CD4-positive, alpha-beta T cell (primary cell): ENCODE measurements around the gene IRF7. TPM values are rescaled to one million over a fixed set of nuclear protein-coding genes. Genes with fewer than 3 reads are reported as not detected.

ENCODE experiments used
- ATAC-seq: fragments of 200-7000 bp; cut with Tn5 transposase; one replicate; pipeline ENCODE4 v1.10.0; 2022; ENCODE audit warnings: mild to moderate bottlenecking; ENCODE audit not compliant: poor library complexity
- CTCF ChIA-PET: fragments of 350-600 bp; sonication (Branson Sonifier 250); formaldehyde crosslinking; loops from one replicate; lab custom pipeline; 2021; ENCODE audit warnings: antibody characterized with exemption, inconsistent platforms; lab: Charles Lee
- POLR2A ChIA-PET: fragments of 350-600 bp; sonication (Branson Sonifier 250); formaldehyde crosslinking; loops from one replicate; lab custom pipeline; 2021; ENCODE audit warnings: antibody characterized with exemption, inconsistent platforms; lab: Charles Lee
- DNase-seq, 14 experiments: peaks; one replicate each; pipeline ENCODE4 v3.0.0-alpha.2; 2013 to 2020; ENCODE audit warnings: mixed read lengths in 2 of 14
- H3K27ac ChIP-seq, 2 donors: one replicate each; pipeline versions ENCODE4 v1.5.1 to v1.7.0; 2013; ENCODE audit warnings: low read length in 2 of 2, low read depth in 1 of 2, mild to moderate bottlenecking in 1 of 2
- H3K27me3 ChIP-seq, 2 experiments: 1 replicate in 1 of 2; 2 replicates in 1 of 2; pipeline versions ENCODE4 v1.6.1 to v1.7.0; 2013; ENCODE audit warnings: low read length in 2 of 2, control low read depth in 1 of 2, mild to moderate bottlenecking in 1 of 2, moderate library complexity in 1 of 2; ENCODE audit not compliant: insufficient read depth in 2 of 2, control insufficient read depth in 1 of 2
- H3K36me3 ChIP-seq: one replicate; pipeline ENCODE4 v1.6.1; 2013; ENCODE audit warnings: low read length, control low read depth; ENCODE audit not compliant: insufficient read depth
- H3K4me1 ChIP-seq: one replicate; pipeline ENCODE4 v1.6.1; 2013; ENCODE audit warnings: low read length, control low read depth; ENCODE audit not compliant: insufficient read depth
- H3K4me3 ChIP-seq: one replicate; pipeline ENCODE4 v1.5.1; 2013; ENCODE audit warnings: mild to moderate bottlenecking, low read length, moderate library complexity
- H3K9me3 ChIP-seq, 2 experiments: 1 replicate in 1 of 2; 2 replicates in 1 of 2; pipeline versions ENCODE4 v1.6.1 to v1.7.0; 2013; ENCODE audit warnings: low read length in 2 of 2, mild to moderate bottlenecking in 2 of 2, control low read depth in 1 of 2, moderate library complexity in 1 of 2; ENCODE audit not compliant: control insufficient read depth in 1 of 2, insufficient read depth in 1 of 2
- H3K27ac Mint-ChIP-seq: one replicate; pipeline ENCODE4 v1.8.0; 2020; ENCODE audit warnings: mixed read lengths
- H3K27me3 Mint-ChIP-seq: one replicate; pipeline ENCODE4 v1.8.0; 2021; ENCODE audit warnings: mixed read lengths
- H3K36me3 Mint-ChIP-seq: one replicate; pipeline ENCODE4 v1.8.0; 2021; ENCODE audit warnings: low read depth, mixed read lengths
- H3K4me1 Mint-ChIP-seq: one replicate; pipeline ENCODE4 v1.8.0; 2021; ENCODE audit warnings: low read depth, mixed read lengths
- H3K4me3 Mint-ChIP-seq: one replicate; pipeline ENCODE4 v1.8.0; 2020; ENCODE audit warnings: mild to moderate bottlenecking, mixed read lengths
- H3K9me3 Mint-ChIP-seq: one replicate; pipeline ENCODE4 v1.8.0; 2020; ENCODE audit warnings: mixed read lengths
- CTCF ChIP-seq: fragments of 200-600 bp; IDR thresholded peaks from one replicate; pipeline ENCODE4 v1.8.0; 2022; ENCODE audit warnings: antibody characterized with exemption, mild to moderate bottlenecking
- intact Hi-C, 2 experiments: fragments of 100-400 bp; cut with DNase I in 1 of 2; cut with micrococcal nuclease in 1 of 2; formaldehyde crosslinking; loops; one replicate each; pipeline versions ENCODE4 v1.15.1 to v1.9.0; 2023 to 2025; cut with DNase I, micrococcal nuclease
- total RNA-seq, 174 experiments: library from RNA in 2 of 174; stranded (reverse) in 2 of 174; gene quantifications; one replicate each; pipeline ENCODE4 v1.2.3 and lab custom pipeline; 2021 to 2026

The IRF7 gene
- total RNA-seq, 2 experiments from 2014 or later, result 36.5 to 37.7 TPM

- no peaks in the 10 kb centered on the region for H3K27me3 Mint-ChIP-seq
- H3K27ac ChIP-seq, result peak overlapping the region; percentile 82 to 83
- H3K9me3 Mint-ChIP-seq, result no peaks in the 10 kb centered on the region
- H3K4me1 ChIP-seq, result peaks cover 34% of the 10 kb centered on the region
- ChIA-PET POLR2A (interaction anchor here (0.6 to 1.8 kb wide), 6 partner anchors 12 to 112 kb away, joined by 3 to 8 read pairs (median 4); partner anchors contain the start of gene PHRF1), CTCF (interaction anchor here (2.0 kb wide), 1 partner anchor 59 kb away, joined by 5 read pairs; no protein-coding TSS in a partner anchor)
- H3K9me3 ChIP-seq, result peaks cover 0 to 3% of the 10 kb centered on the region in 2 experiments
- intact Hi-C loops, result loop anchor here in 1 of 2 experiments (2.0 to 5.0 kb wide), 2 partner anchors 55 to 79 kb away; no protein-coding TSS in a partner anchor
- H3K36me3 Mint-ChIP-seq, result peaks cover 33% of the 10 kb centered on the region
- peaks cover 16% of the 10 kb centered on the region for H3K4me1 Mint-ChIP-seq
- peak; percentile 66 to 96 (median 83) for DNase-seq
- peak overlapping the region; percentile 80 for H3K27ac Mint-ChIP-seq
- H3K27me3 ChIP-seq, result no peaks in the 10 kb centered on the region
- peak overlapping the region; percentile 10 for H3K4me3 ChIP-seq
- ATAC-seq, result peak; percentile 62
- H3K36me3 ChIP-seq, result peaks cover 58% of the 10 kb centered on the region
- H3K4me3 Mint-ChIP-seq, result peak overlapping the region; percentile 20
- TF ChIP-seq CTCF, result no peak
These were observed 2.3 kb downstream of the IRF7 start for GRCh38 chr11:613369-613968.

GRCh38 chr11:612961-613300 lies 2.8 kb downstream of the IRF7 start:
- Mint-ChIP-seq H3K4me3 (no peak overlapping the region), H3K4me1 (peaks cover 16% of the 10 kb centered on the region), H3K36me3 (peaks cover 36% of the 10 kb centered on the region), H3K27me3 (no peaks in the 10 kb centered on the region), H3K27ac (peak overlapping the region; percentile 74), H3K9me3 (no peaks in the 10 kb centered on the region)
- Histone ChIP-seq H3K27ac (peak overlapping the region; percentile 75 to 82), H3K27me3 (no peaks in the 10 kb centered on the region), H3K4me1 (peaks cover 34% of the 10 kb centered on the region), H3K36me3 (peaks cover 63% of the 10 kb centered on the region), H3K4me3 (no peak overlapping the region), H3K9me3 (peaks cover 0 to 3% of the 10 kb centered on the region in 2 experiments)
- DNase-seq (no peak), ATAC-seq (no peak)
- intact Hi-C loops, result loop anchor here in 1 of 2 experiments (2.0 to 5.0 kb wide), 2 partner anchors 54 to 79 kb away; no protein-coding TSS in a partner anchor
- ChIA-PET CTCF (interaction anchor here (2.0 kb wide), 1 partner anchor 58 kb away, joined by 5 read pairs; no protein-coding TSS in a partner anchor), POLR2A (no interaction called here)
- no peak for TF ChIP-seq CTCF

- Histone ChIP-seq H3K36me3 (peaks cover 68% of the 10 kb centered on the region), H3K27me3 (no peaks in the 10 kb centered on the region), H3K4me1 (peaks cover 34% of the 10 kb centered on the region), H3K4me3 (no peak overlapping the region), H3K27ac (peak overlapping the region; percentile 75 to 82), H3K9me3 (peaks cover 0 to 3% of the 10 kb centered on the region in 2 experiments)
- intact Hi-C loops, result loop anchor here in 1 of 2 experiments (2.0 to 5.0 kb wide), 2 partner anchors 54 to 80 kb away; no protein-coding TSS in a partner anchor
- H3K9me3 Mint-ChIP-seq, result no peaks in the 10 kb centered on the region
- H3K27me3 Mint-ChIP-seq, result no peaks in the 10 kb centered on the region
- H3K36me3 Mint-ChIP-seq, result peaks cover 37% of the 10 kb centered on the region
- POLR2A ChIA-PET, result interaction anchor here (1.2 kb wide), 1 partner anchor 57 kb away, joined by 7 read pairs; no protein-coding TSS in a partner anchor
- peak overlapping the region; percentile 74 for H3K27ac Mint-ChIP-seq
- CTCF ChIA-PET, result interaction anchor here (2.0 kb wide), 1 partner anchor 58 kb away, joined by 5 read pairs; no protein-coding TSS in a partner anchor
- H3K4me1 Mint-ChIP-seq, result peaks cover 16% of the 10 kb centered on the region
- DNase-seq (peak in 4 of 14 experiments; percentile 22 to 60 (median 52)), ATAC-seq (no peak)
- no peak for TF ChIP-seq CTCF
- H3K4me3 Mint-ChIP-seq, result peak overlapping the region; percentile 62
These were observed 3.4 kb downstream of the IRF7 start for GRCh38 chr11:612201-612960.
